CD4-positive, alpha-beta memory T cell (primary cell): ENCODE results near the gene ZNF770. TPM values are rescaled to one million over a fixed set of nuclear protein-coding genes. Genes with fewer than 3 reads are reported as not detected.
"Not testable (repeated sequence)": the region's sequence is repeated elsewhere in the genome, so short reads cannot be mapped to it uniquely, and the experiment has no call there.

Experiments used
- CTCF ChIA-PET: fragments of 350-600 bp; sonication (Branson Sonifier 250); formaldehyde crosslinking; loops from one replicate; lab custom pipeline; 2021; ENCODE audit warnings: inconsistent platforms; ENCODE audit not compliant: partially characterized antibody; lab: Charles Lee
- POLR2A ChIA-PET: fragments of 350-600 bp; sonication (Branson Sonifier 250); formaldehyde crosslinking; loops from one replicate; lab custom pipeline; 2021; ENCODE audit not compliant: partially characterized antibody; lab: Charles Lee
- DNase-seq, 5 donors: peaks; one replicate each; pipeline versions ENCODE4 v3.0.0 to v3.0.0-alpha.2; 2020 to 2022; ENCODE audit warnings: mixed read lengths in 1 of 5
- H3K27ac ChIP-seq: one replicate; pipeline ENCODE4 v1.7.0; 2013; ENCODE audit warnings: low read depth, low read length
- H3K27me3 ChIP-seq: 2 replicates; pipeline ENCODE4 v1.7.0; 2013; ENCODE audit warnings: mild to moderate bottlenecking, low read length, moderate library complexity; ENCODE audit not compliant: insufficient read depth
- H3K36me3 ChIP-seq: 2 replicates; pipeline ENCODE4 v1.7.0; 2013; ENCODE audit warnings: mild to moderate bottlenecking, low read length, moderate library complexity; ENCODE audit not compliant: insufficient read depth
- H3K4me1 ChIP-seq: 2 replicates; pipeline ENCODE4 v1.7.0; 2013; ENCODE audit warnings: mild to moderate bottlenecking, low read length, moderate library complexity; ENCODE audit not compliant: insufficient read depth
- H3K4me3 ChIP-seq, 2 donors: one replicate each; pipeline ENCODE4 v1.7.0; 2013; ENCODE audit warnings: low read length in 2 of 2, mild to moderate bottlenecking in 1 of 2
- H3K9me3 ChIP-seq, 2 donors: one replicate each; pipeline ENCODE4 v1.7.0; 2013; ENCODE audit warnings: low read length in 2 of 2, control low read depth in 1 of 2; ENCODE audit not compliant: control insufficient read depth in 1 of 2
- H3K27ac Mint-ChIP-seq, 7 donors: one replicate each; pipeline ENCODE4 v1.8.0; 2020 to 2021; ENCODE audit warnings: mixed read lengths in 7 of 7, mild to moderate bottlenecking in 6 of 7, inconsistent platforms in 3 of 7, moderate library complexity in 3 of 7
- H3K27me3 Mint-ChIP-seq, 2 donors: one replicate each; pipeline ENCODE4 v1.8.0; 2020 to 2021; ENCODE audit warnings: mixed read lengths in 2 of 2
- H3K36me3 Mint-ChIP-seq, 2 donors: one replicate each; pipeline ENCODE4 v1.8.0; 2020 to 2021; ENCODE audit warnings: mixed read lengths in 2 of 2, inconsistent platforms in 1 of 2, mild to moderate bottlenecking in 1 of 2
- H3K4me1 Mint-ChIP-seq, 4 donors: one replicate each; pipeline ENCODE4 v1.8.0; 2020 to 2021; ENCODE audit warnings: mixed read lengths in 4 of 4, mild to moderate bottlenecking in 1 of 4
- H3K4me3 Mint-ChIP-seq, 8 donors: one replicate each; pipeline ENCODE4 v1.8.0; 2020 to 2021; ENCODE audit warnings: mixed read lengths in 8 of 8, mild to moderate bottlenecking in 7 of 8, moderate library complexity in 6 of 8, inconsistent platforms in 3 of 8
- H3K9me3 Mint-ChIP-seq, 8 donors: one replicate each; pipeline ENCODE4 v1.8.0; 2020 to 2021; ENCODE audit warnings: mixed read lengths in 8 of 8, mild to moderate bottlenecking in 5 of 8, inconsistent platforms in 3 of 8, moderate library complexity in 1 of 8
- intact Hi-C: fragments of 100-400 bp; cut with micrococcal nuclease; formaldehyde crosslinking; loops from one replicate; pipeline ENCODE4 v1.15.1; 2023
- polyA plus RNA-seq, 2 donors: library from polyadenylated mRNA; unstranded; fragments of 300-500 nt; fragmentation: Illumina TruSeq; gene quantifications; one replicate each; pipeline ENCODE4 v1.2.3, GENCODE V29; 2021
- total RNA-seq, 2 experiments: library from RNA; stranded (reverse); gene quantifications; one replicate each; pipeline ENCODE4 v1.2.3, GENCODE V29; 2021

ZNF770 gene
- total and polyA plus RNA-seq, 4 experiments from 2014 or later, result 55.8 to 101 (median 66.5) TPM

DNA sequence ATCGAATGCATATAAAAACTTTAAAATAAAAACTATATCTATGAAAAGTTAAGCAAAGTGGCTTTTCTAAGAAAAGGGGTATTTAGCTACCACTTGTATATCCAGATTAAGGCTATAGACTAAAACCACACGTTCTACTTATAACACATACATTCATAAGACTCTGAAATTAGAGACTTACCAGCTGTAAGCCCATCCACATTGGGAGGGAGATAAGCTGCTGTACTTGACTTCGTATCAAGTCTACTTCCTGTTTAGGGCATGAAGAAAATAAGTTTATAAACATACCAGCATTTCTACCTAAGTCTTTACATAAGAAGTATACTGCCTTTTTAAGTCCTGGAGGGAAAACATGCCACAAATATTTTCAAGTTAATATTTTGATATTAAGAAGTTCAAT lies 46.3 kb downstream of the ZNF770 start:
- Histone ChIP-seq H3K36me3 (peaks cover 31% of the 10 kb centered on the region), H3K4me3 (no peak overlapping the region), H3K27ac (no peak overlapping the region), H3K27me3 (no peaks in the 10 kb centered on the region), H3K4me1 (no peaks in the 10 kb centered on the region), H3K9me3 (no peaks in the 10 kb centered on the region)
- ChIA-PET CTCF (interaction anchor here (1.1 to 1.2 kb wide), 3 partner anchors 20 to 27 kb away, joined by 3 to 9 read pairs (median 3); partner anchors contain the start of gene AQR), POLR2A (no interaction called here)
- Mint-ChIP-seq H3K9me3 (no peaks in the 10 kb centered on the region), H3K36me3 (peaks cover 39 to 66% of the 10 kb centered on the region in 2 donors), H3K27ac (no peak overlapping the region), H3K27me3 (no peaks in the 10 kb centered on the region), H3K4me3 (no peak overlapping the region), H3K4me1 (peaks cover 0 to 5% (median under 1%) of the 10 kb centered on the region in 4 donors)
- DNase-seq, result no peak
- intact Hi-C loops, result no loop called here

GRCh38 chr15:34941185-34941698 lies 46.8 kb downstream of the ZNF770 start:
- no peak overlapping the region for H3K27ac Mint-ChIP-seq
- peaks cover 40 to 69% of the 10 kb centered on the region in 2 donors for H3K36me3 Mint-ChIP-seq
- peaks cover 0 to 5% (median 2%) of the 10 kb centered on the region in 4 donors for H3K4me1 Mint-ChIP-seq
- H3K4me3 Mint-ChIP-seq, result no peak overlapping the region
- H3K4me1 ChIP-seq, result no peaks in the 10 kb centered on the region
- no peaks in the 10 kb centered on the region for H3K27me3 Mint-ChIP-seq
- no peak for DNase-seq
- peaks cover 32% of the 10 kb centered on the region for H3K36me3 ChIP-seq
- intact Hi-C loops, result no loop called here
- no peak overlapping the region for H3K4me3 ChIP-seq
- no peaks in the 10 kb centered on the region for H3K9me3 Mint-ChIP-seq
- no peaks in the 10 kb centered on the region for H3K9me3 ChIP-seq
- no peaks in the 10 kb centered on the region for H3K27me3 ChIP-seq
- ChIA-PET CTCF (interaction anchor here (1.1 to 1.2 kb wide), 2 partner anchors 20 to 21 kb away, joined by 3 to 9 read pairs; no protein-coding TSS in a partner anchor), POLR2A (no interaction called here)
- no peak overlapping the region for H3K27ac ChIP-seq

DNA sequence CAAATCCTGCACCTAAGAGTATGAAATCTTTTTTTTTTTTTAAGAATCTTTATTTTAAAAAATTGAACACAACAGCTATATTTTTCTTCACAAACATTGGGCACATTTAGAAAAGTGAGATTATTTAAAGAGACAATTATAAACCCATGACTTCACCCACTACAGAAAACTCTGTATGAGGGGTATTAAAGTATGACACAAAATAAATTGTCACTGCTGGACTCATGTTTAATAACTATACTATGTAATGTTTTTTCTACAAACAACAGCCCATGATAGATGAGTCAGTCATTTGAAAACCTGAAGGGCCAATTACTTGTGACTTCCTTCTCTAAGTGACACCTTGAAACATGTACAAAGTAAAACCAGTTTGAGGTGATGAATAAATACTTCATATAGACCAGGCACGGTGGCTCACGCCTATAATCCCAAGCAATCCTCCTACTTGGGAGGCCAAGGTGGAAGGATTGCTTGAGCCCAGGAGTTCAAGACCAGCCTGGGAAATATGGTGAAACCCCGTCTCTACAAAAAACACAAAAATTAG lies 54.6 kb downstream of the ZNF770 start:
- Mint-ChIP-seq H3K27ac (no peak overlapping the region), H3K4me1 (peaks cover 0 to 3% (median 0%) of the 10 kb centered on the region in 4 donors), H3K27me3 (no peaks in the 10 kb centered on the region), H3K4me3 (no peak overlapping the region), H3K36me3 (peaks cover 55 to 68% of the 10 kb centered on the region in 2 donors), H3K9me3 (peaks cover 0 to 6% (median 0%) of the 10 kb centered on the region in 8 donors)
- Histone ChIP-seq H3K9me3 (no peaks in the 10 kb centered on the region), H3K36me3 (peaks cover 34% of the 10 kb centered on the region), H3K27ac (no peak overlapping the region), H3K4me1 (no peaks in the 10 kb centered on the region), H3K4me3 (no peak overlapping the region), H3K27me3 (no peaks in the 10 kb centered on the region)
- no peak for DNase-seq
- ChIA-PET POLR2A (no interaction called here), CTCF (interaction anchor here (1.3 to 1.5 kb wide), 3 partner anchors 10 to 15 kb away, joined by 3 to 4 read pairs (median 4); no protein-coding TSS in a partner anchor)
- intact Hi-C loops, result no loop called here

- H3K4me3 ChIP-seq, H3K4me1 Mint-ChIP-seq, CTCF ChIA-PET, H3K27ac ChIP-seq, H3K4me1 ChIP-seq, H3K27me3 ChIP-seq, H3K9me3 Mint-ChIP-seq, DNase-seq, H3K27ac Mint-ChIP-seq, H3K9me3 ChIP-seq, H3K4me3 Mint-ChIP-seq, POLR2A ChIA-PET, intact Hi-C loops, H3K27me3 Mint-ChIP-seq: not testable (repeated sequence)
- H3K36me3 Mint-ChIP-seq, result peaks cover 68 to 74% of the 10 kb centered on the region in 2 donors
- H3K36me3 ChIP-seq, result peaks cover 24% of the 10 kb centered on the region
Observed at GRCh38 chr15:34928349-34928748, 59.7 kb downstream of the ZNF770 start.

Other genes with a start within 250 kb of the ZNF770 start
- gene GJD2, start 233.3 kb downstream of the ZNF770 start, total RNA-seq, result not detected
- gene GJD2, start 233.3 kb downstream of the ZNF770 start, polyA plus RNA-seq, result not detected
- not detected for gene ACTC1, start 192.7 kb downstream of the ZNF770 start, total RNA-seq
- not detected for gene ACTC1, start 192.7 kb downstream of the ZNF770 start, polyA plus RNA-seq
- gene AQR, start 18.5 kb downstream of the ZNF770 start, total RNA-seq, result 10 to 100 TPM; 42.8 to 47.6 TPM
- gene AQR, start 18.5 kb downstream of the ZNF770 start, polyA plus RNA-seq, result 10 to 100 TPM; 12.9 to 15.9 TPM
- gene NANOGP8, start 97.0 kb upstream of the ZNF770 start, total RNA-seq, result not detected
- gene NANOGP8, start 97.0 kb upstream of the ZNF770 start, polyA plus RNA-seq, result not detected